Liver (tissue), 9 donors: ENCODE data around the gene PLS1. TPM values are rescaled to one million over a fixed set of nuclear protein-coding genes. Genes with fewer than 3 reads are reported as not detected.

Experiments
- DNase-seq: peaks from one replicate; pipeline ENCODE4 v3.0.0-alpha.2; 2017; ENCODE audit warnings: low spot score
- H3K27ac ChIP-seq, 2 donors: one replicate each; pipeline ENCODE4 v1.7.0; 2013; ENCODE audit warnings: inconsistent platforms in 2 of 2, low read length in 2 of 2, control low read depth in 1 of 2, low read depth in 1 of 2, mild to moderate bottlenecking in 1 of 2
- H3K27me3 ChIP-seq, 4 donors: one replicate each; pipeline versions ENCODE4 v1.6.1 to v1.7.0; 2013; ENCODE audit warnings: low read length in 3 of 4, inconsistent platforms in 1 of 4, mild to moderate bottlenecking in 1 of 4, moderate library complexity in 1 of 4; ENCODE audit not compliant: control insufficient read depth in 4 of 4, insufficient read depth in 4 of 4
- H3K36me3 ChIP-seq, 4 donors: one replicate each; pipeline versions ENCODE4 v1.6.1 to v1.7.0; 2013; ENCODE audit warnings: low read length in 3 of 4, mild to moderate bottlenecking in 3 of 4, low read depth in 1 of 4, moderate library complexity in 1 of 4; ENCODE audit not compliant: control insufficient read depth in 4 of 4, insufficient read depth in 3 of 4
- H3K4me1 ChIP-seq, 4 donors: one replicate each; pipeline versions ENCODE4 v1.6.1 to v1.7.0; 2013; ENCODE audit warnings: low read length in 3 of 4, mild to moderate bottlenecking in 3 of 4, moderate library complexity in 1 of 4; ENCODE audit not compliant: control insufficient read depth in 4 of 4, insufficient read depth in 4 of 4
- H3K4me3 ChIP-seq, 3 donors: one replicate each; pipeline versions ENCODE4 v1.6.1 to v1.7.0; 2013; ENCODE audit warnings: low read length in 3 of 3, control low read depth in 1 of 3, low read depth in 1 of 3, mild to moderate bottlenecking in 1 of 3
- H3K9ac ChIP-seq, 2 donors: one replicate each; pipeline ENCODE4 v1.7.0; 2013; ENCODE audit warnings: low read length in 2 of 2, mild to moderate bottlenecking in 2 of 2, moderate library complexity in 2 of 2, control low read depth in 1 of 2, low read depth in 1 of 2
- H3K9me3 ChIP-seq, 4 donors: one replicate each; pipeline versions ENCODE4 v1.6.1 to v1.7.0; 2013; ENCODE audit warnings: low read length in 3 of 4; ENCODE audit not compliant: control insufficient read depth in 4 of 4
- EGR1 ChIP-seq, 2 donors: IDR thresholded peaks; 2 replicates each; pipeline ENCODE4 v1.6.1; 2016 to 2018; ENCODE audit warnings: antibody characterized with exemption in 2 of 2, low read depth in 2 of 2
- FOXA1 ChIP-seq: IDR thresholded peaks from 2 replicates; pipeline ENCODE4 v1.6.1; 2016; ENCODE audit warnings: antibody characterized with exemption
- FOXA2 ChIP-seq: IDR thresholded peaks from 2 replicates; pipeline ENCODE4 v1.6.1; 2016; ENCODE audit warnings: antibody characterized with exemption
- GABPA ChIP-seq, 2 donors: IDR thresholded peaks in 1 of 2; conservative IDR thresholded peaks in 1 of 2; 2 replicates each; pipeline ENCODE4 v1.6.1; 2016; ENCODE audit warnings: antibody characterized with exemption in 2 of 2, mild to moderate bottlenecking in 1 of 2, moderate library complexity in 1 of 2
- HNF4A ChIP-seq, 2 donors: conservative IDR thresholded peaks; 2 replicates each; pipeline ENCODE4 v1.6.1; 2016; ENCODE audit warnings: antibody characterized with exemption in 2 of 2, mild to moderate bottlenecking in 2 of 2
- HNF4G ChIP-seq: IDR thresholded peaks from 2 replicates; pipeline ENCODE4 v1.6.1; 2016; ENCODE audit warnings: antibody characterized with exemption
- JUND ChIP-seq, 2 donors: IDR thresholded peaks; 2 replicates each; pipeline ENCODE4 v1.6.1; 2016; ENCODE audit warnings: antibody characterized with exemption in 2 of 2
- NR2F2 ChIP-seq: IDR thresholded peaks from 2 replicates; pipeline ENCODE4 v1.6.1; 2016; ENCODE audit warnings: antibody characterized with exemption
- RAD21 ChIP-seq, 2 donors: IDR thresholded peaks; 2 replicates each; pipeline ENCODE4 v1.6.1; 2016; ENCODE audit warnings: antibody characterized with exemption in 2 of 2, mild to moderate bottlenecking in 2 of 2
- RXRA ChIP-seq, 2 donors: IDR thresholded peaks; 2 replicates each; pipeline ENCODE4 v1.6.1; 2017 to 2018; ENCODE audit warnings: antibody characterized with exemption in 2 of 2, mild to moderate bottlenecking in 1 of 2
- SP1 ChIP-seq: IDR thresholded peaks from 2 replicates; pipeline ENCODE4 v1.6.1; 2018; ENCODE audit warnings: antibody characterized with exemption, mild to moderate bottlenecking
- TAF1 ChIP-seq: conservative IDR thresholded peaks from 2 replicates; pipeline ENCODE4 v1.6.1; 2016; ENCODE audit warnings: antibody characterized with exemption, mild to moderate bottlenecking
- YY1 ChIP-seq: IDR thresholded peaks from 2 replicates; pipeline ENCODE4 v1.6.1; 2016; ENCODE audit warnings: antibody characterized with exemption, mild to moderate bottlenecking
- WGBS: extraction: QIAGEN DNeasy Blood & Tissue Kit; methylation state at CpG from one replicate; pipeline ENCODE4 v1.1.7; 2013; 5-methylcytosine and 5-hydroxymethylcytosine counted together
- polyA plus RNA-seq, 2 donors: library from polyadenylated mRNA; stranded (reverse) in 1 of 2; unstranded in 1 of 2; fragments of 200-250 nt in 1 of 2; fragments of >200 nt in 1 of 2; fragmentation: Nextera tagmentation in 1 of 2; extraction: Ambion mirVana in 1 of 2; gene quantifications; one replicate each; pipeline versions ENCODE4 v1.2.1 to v1.2.3, GENCODE V29; 2013 to 2015
- total RNA-seq, 2 donors: library from RNA; depleted of rRNA; stranded (reverse); fragments of >200 nt; gene quantifications; one replicate each; pipeline ENCODE4 v1.2.3, GENCODE V29; 2014
- TF ChIP-seq, protein P1 (sequence below): fragments of 150-350 bp; IDR thresholded peaks from 2 replicates; pipeline ENCODE4 v1.5.1; 2017; ENCODE audit warnings: improper control_type of control experiment, low read depth, low read length; ENCODE audit not compliant: missing input control
- TF ChIP-seq, protein P2 (sequence below): IDR thresholded peaks from 2 replicates; pipeline ENCODE4 v1.6.1; 2016; ENCODE audit warnings: antibody characterized with exemption, mild to moderate bottlenecking
- TF ChIP-seq, protein P3 (sequence below): IDR thresholded peaks from 2 replicates; pipeline ENCODE4 v1.6.1; 2016; ENCODE audit warnings: antibody characterized with exemption
- TF ChIP-seq, protein P4 (sequence below): IDR thresholded peaks from 2 replicates; pipeline ENCODE4 v1.6.1; 2016; ENCODE audit warnings: antibody characterized with exemption
- TF ChIP-seq, protein P5 (sequence below): IDR thresholded peaks from 2 replicates; pipeline ENCODE4 v1.6.1; 2016; ENCODE audit warnings: antibody characterized with exemption
- donor health status: healthy.
- donor health status: healthy.
- donor health status: healthy.
- donor health status: healthy.
- donor health status: healthy.

PLS1 gene
- total and polyA plus RNA-seq, 4 donors = 7.2 to 21.9 (median 10.1) TPM

DNA sequence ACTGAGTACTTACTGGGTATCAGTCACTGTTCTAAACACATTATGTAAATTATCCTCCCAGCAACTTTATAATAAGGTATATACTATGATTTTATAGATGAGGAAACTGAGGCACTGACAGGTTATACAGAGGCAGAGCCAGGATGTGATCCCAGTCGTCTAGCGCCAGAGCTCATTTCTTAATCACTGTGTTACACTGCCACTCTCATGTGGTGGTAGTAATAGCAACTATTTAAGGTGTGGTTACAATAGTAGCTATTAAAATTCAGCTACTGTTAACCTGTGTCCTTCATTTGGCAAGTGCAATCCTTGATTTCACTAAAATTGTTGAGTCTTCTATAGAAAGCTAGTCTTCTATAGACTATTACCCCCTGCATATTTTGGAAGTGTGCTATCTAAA lies 84.5 kb downstream of the PLS1 start:
- WGBS = 31% methylated on average over 2 of the region's 2 CpGs
- H3K9me3 ChIP-seq = no peaks in the 10 kb centered on the region
- H3K9ac ChIP-seq = no peak overlapping the region
- TF ChIP-seq NR2F2 = no peak
- no peak for TF ChIP-seq YY1
- peak; percentile 88 to 89 for TF ChIP-seq RAD21 (IDR thresholded peaks at IDR 0.05)
- TF ChIP-seq, protein P1, sequence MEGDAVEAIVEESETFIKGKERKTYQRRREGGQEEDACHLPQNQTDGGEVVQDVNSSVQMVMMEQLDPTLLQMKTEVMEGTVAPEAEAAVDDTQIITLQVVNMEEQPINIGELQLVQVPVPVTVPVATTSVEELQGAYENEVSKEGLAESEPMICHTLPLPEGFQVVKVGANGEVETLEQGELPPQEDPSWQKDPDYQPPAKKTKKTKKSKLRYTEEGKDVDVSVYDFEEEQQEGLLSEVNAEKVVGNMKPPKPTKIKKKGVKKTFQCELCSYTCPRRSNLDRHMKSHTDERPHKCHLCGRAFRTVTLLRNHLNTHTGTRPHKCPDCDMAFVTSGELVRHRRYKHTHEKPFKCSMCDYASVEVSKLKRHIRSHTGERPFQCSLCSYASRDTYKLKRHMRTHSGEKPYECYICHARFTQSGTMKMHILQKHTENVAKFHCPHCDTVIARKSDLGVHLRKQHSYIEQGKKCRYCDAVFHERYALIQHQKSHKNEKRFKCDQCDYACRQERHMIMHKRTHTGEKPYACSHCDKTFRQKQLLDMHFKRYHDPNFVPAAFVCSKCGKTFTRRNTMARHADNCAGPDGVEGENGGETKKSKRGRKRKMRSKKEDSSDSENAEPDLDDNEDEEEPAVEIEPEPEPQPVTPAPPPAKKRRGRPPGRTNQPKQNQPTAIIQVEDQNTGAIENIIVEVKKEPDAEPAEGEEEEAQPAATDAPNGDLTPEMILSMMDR = peak; percentile 56
- TF ChIP-seq HNF4G = no peak
- no peak for TF ChIP-seq GABPA (IDR thresholded peaks at IDR 0.05 in 1 of 2, conservative IDR thresholded peaks at IDR 0.05 in 1 of 2)
- H3K27ac ChIP-seq = no peak overlapping the region
- no peaks in the 10 kb centered on the region for H3K27me3 ChIP-seq
- DNase-seq = no peak
- no peak overlapping the region for H3K4me3 ChIP-seq
- no peaks in the 10 kb centered on the region for H3K4me1 ChIP-seq
- peaks cover 0 to 5% (median 1%) of the 10 kb centered on the region in 4 donors for H3K36me3 ChIP-seq

DNA sequence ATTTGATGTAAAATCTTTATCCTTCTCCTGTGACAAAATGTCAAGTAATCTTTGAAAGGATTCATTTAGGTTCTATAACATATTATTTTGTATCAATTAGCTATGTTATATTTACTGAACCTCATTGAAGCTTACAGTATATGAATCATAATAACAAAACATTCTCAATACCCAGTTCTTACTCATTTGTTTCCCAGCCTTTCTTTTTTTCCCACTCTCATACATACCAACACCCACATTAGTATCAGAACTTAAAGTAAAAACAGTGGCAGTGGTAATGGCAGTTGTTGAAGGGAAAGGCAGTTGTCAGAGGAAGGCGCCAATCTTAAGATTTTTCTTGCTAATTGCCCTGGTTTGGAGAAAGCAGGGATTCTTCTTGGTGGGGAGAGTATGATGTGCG lies 94.4 kb downstream of the PLS1 start:
- H3K27ac ChIP-seq = no peak overlapping the region
- no peaks in the 10 kb centered on the region for H3K4me1 ChIP-seq
- H3K9me3 ChIP-seq = no peaks in the 10 kb centered on the region
- H3K9ac ChIP-seq = no peak overlapping the region
- TF ChIP-seq, protein P2, sequence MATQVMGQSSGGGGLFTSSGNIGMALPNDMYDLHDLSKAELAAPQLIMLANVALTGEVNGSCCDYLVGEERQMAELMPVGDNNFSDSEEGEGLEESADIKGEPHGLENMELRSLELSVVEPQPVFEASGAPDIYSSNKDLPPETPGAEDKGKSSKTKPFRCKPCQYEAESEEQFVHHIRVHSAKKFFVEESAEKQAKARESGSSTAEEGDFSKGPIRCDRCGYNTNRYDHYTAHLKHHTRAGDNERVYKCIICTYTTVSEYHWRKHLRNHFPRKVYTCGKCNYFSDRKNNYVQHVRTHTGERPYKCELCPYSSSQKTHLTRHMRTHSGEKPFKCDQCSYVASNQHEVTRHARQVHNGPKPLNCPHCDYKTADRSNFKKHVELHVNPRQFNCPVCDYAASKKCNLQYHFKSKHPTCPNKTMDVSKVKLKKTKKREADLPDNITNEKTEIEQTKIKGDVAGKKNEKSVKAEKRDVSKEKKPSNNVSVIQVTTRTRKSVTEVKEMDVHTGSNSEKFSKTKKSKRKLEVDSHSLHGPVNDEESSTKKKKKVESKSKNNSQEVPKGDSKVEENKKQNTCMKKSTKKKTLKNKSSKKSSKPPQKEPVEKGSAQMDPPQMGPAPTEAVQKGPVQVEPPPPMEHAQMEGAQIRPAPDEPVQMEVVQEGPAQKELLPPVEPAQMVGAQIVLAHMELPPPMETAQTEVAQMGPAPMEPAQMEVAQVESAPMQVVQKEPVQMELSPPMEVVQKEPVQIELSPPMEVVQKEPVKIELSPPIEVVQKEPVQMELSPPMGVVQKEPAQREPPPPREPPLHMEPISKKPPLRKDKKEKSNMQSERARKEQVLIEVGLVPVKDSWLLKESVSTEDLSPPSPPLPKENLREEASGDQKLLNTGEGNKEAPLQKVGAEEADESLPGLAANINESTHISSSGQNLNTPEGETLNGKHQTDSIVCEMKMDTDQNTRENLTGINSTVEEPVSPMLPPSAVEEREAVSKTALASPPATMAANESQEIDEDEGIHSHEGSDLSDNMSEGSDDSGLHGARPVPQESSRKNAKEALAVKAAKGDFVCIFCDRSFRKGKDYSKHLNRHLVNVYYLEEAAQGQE = no peak
- TF ChIP-seq FOXA1 (no peak), GABPA (IDR thresholded peaks at IDR 0.05 in 1 of 2, conservative IDR thresholded peaks at IDR 0.05 in 1 of 2) (no peak), EGR1 (IDR thresholded peaks at IDR 0.05; ENCODE audit: low read depth in 2 of 2) (no peak), YY1 (no peak), HNF4A (conservative IDR thresholded peaks at IDR 0.05) (no peak), RAD21 (IDR thresholded peaks at IDR 0.05) (no peak), SP1 (no peak), HNF4G (no peak), FOXA2 (no peak), JUND (IDR thresholded peaks at IDR 0.05) (no peak), RXRA (IDR thresholded peaks at IDR 0.05) (no peak), TAF1 (no peak), NR2F2 (no peak)
- TF ChIP-seq, protein P3, sequence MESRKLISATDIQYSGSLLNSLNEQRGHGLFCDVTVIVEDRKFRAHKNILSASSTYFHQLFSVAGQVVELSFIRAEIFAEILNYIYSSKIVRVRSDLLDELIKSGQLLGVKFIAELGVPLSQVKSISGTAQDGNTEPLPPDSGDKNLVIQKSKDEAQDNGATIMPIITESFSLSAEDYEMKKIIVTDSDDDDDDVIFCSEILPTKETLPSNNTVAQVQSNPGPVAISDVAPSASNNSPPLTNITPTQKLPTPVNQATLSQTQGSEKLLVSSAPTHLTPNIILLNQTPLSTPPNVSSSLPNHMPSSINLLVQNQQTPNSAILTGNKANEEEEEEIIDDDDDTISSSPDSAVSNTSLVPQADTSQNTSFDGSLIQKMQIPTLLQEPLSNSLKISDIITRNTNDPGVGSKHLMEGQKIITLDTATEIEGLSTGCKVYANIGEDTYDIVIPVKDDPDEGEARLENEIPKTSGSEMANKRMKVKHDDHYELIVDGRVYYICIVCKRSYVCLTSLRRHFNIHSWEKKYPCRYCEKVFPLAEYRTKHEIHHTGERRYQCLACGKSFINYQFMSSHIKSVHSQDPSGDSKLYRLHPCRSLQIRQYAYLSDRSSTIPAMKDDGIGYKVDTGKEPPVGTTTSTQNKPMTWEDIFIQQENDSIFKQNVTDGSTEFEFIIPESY = no peak
- TF ChIP-seq, protein P4, sequence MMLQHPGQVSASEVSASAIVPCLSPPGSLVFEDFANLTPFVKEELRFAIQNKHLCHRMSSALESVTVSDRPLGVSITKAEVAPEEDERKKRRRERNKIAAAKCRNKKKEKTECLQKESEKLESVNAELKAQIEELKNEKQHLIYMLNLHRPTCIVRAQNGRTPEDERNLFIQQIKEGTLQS = no peak
- TF ChIP-seq, protein P5, sequence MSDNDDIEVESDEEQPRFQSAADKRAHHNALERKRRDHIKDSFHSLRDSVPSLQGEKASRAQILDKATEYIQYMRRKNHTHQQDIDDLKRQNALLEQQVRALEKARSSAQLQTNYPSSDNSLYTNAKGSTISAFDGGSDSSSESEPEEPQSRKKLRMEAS = no peak
- TF ChIP-seq, protein P1 = no peak
- DNase-seq = no peak
- peaks cover 0 to 9% (median 4%) of the 10 kb centered on the region in 4 donors for H3K36me3 ChIP-seq
- no peaks in the 10 kb centered on the region for H3K27me3 ChIP-seq
- WGBS = 97% methylated on average over 2 of the region's 2 CpGs
- H3K4me3 ChIP-seq = no peak overlapping the region
